GM20000 (cell line): ENCODE results near the gene OR2Y1.
"Not testable (repeated sequence)": the region's sequence is repeated elsewhere in the genome, so short reads cannot be mapped to it uniquely, and the experiment has no call there.

ENCODE experiments used
- DNase-seq: peaks from one replicate; pipeline ENCODE4 v3.0.0; 2012; ENCODE audit warnings: low spot score
- CTCF ChIP-seq: IDR thresholded peaks from 2 replicates; pipeline ENCODE4 v1.5.1; 2012; ENCODE audit warnings: mild to moderate bottlenecking, control low read depth; ENCODE audit errors: extremely low read depth, missing control alignments

Gene OR2Y1

GRCh38 chr5:180783340-180784052, 43.6 kb upstream of the OR2Y1 start:
- TF ChIP-seq CTCF = no peak
- no peak for DNase-seq

- no peak for DNase-seq
- TF ChIP-seq CTCF = no peak
Measured at GRCh38 chr5:180782748-180783147, 42.9 kb upstream of the OR2Y1 start.

- DNase-seq = not testable (repeated sequence)
Measured at GRCh38 chr5:180781900-180782326, 42.1 kb upstream of the OR2Y1 start.

- DNase-seq = no peak
- no peak for TF ChIP-seq CTCF
Measured at GRCh38 chr5:180779985-180780610, 40.2 kb upstream of the OR2Y1 start.

- no peak for DNase-seq
- TF ChIP-seq CTCF = no peak
Measured at GRCh38 chr5:180777475-180777874, 37.6 kb upstream of the OR2Y1 start.

GRCh38 chr5:180776376-180776775, 36.5 kb upstream of the OR2Y1 start:
- DNase-seq = no peak
- no peak for TF ChIP-seq CTCF

GRCh38 chr5:180775624-180776023, 35.8 kb upstream of the OR2Y1 start:
- no peak for DNase-seq
- TF ChIP-seq CTCF = no peak

- no peak for DNase-seq
- TF ChIP-seq CTCF = no peak
Measured at GRCh38 chr5:180771839-180772238, 32.0 kb upstream of the OR2Y1 start.
